C4-2B (cell line): Measurements from ENCODE around the gene CD44.

ENCODE experiments used
- H3K27ac ChIP-seq: fragments of 450-650 bp; 2 replicates; pipeline ENCODE4 v1.5.1; 2017
- ZFX ChIP-seq: fragments of 450-650 bp; IDR thresholded peaks from 2 replicates; pipeline ENCODE4 v1.6.1; 2017
- TF ChIP-seq, protein P1 (sequence below): fragments of 450-650 bp; conservative IDR thresholded peaks from 2 replicates; pipeline ENCODE4 v1.5.1; 2017; ENCODE audit warnings: mild to moderate bottlenecking

CD44 gene

DNA sequence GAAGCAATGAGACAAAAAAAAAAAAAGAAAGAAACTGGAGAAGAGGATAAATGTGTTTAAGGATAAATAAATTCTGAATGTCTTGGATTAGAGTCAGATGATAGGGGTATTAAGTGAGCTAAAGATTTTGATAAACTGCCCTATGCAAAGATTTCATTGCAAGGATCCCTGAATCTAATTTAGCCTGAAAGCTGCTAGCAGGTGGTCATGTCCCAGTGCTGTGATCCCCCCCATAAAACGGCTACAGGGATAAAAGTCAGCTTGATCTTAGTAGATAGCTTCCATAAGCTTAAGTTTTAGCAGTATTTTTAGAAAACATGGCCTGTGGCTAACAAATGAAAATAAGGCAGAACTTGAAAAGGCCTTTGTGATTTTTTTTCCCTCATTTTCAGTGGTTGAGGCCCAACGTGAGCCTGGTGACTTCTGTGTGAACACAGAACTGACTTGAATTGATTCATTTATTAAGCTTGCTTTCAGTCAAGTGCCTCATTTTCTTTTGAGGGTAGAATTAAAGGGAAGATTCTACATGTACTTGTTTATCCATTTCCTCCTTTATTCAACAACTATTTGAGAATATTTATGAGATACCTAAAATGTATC, 44.5 kb downstream of the CD44 start:
- no peak overlapping the region for H3K27ac ChIP-seq

DNA sequence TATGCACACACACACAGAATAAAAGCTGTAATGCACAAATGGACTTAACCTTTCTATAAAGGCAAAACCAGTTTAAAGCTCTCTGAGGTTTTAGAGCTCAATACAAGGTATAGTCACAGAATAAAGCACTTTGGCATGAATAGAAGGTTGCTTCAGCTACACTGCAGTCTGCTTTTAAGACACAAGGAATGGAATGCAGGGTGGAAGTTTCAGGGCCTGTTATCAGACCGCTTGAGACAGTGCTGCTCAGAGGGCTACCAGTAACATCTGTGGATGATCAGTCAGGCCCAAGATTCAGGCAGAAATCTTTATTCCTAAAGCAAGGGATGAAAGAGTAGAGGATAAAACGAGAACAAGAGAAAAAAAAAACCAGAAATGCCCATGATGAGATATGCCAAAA, 46.7 kb downstream of the CD44 start:
- TF ChIP-seq, protein P1, sequence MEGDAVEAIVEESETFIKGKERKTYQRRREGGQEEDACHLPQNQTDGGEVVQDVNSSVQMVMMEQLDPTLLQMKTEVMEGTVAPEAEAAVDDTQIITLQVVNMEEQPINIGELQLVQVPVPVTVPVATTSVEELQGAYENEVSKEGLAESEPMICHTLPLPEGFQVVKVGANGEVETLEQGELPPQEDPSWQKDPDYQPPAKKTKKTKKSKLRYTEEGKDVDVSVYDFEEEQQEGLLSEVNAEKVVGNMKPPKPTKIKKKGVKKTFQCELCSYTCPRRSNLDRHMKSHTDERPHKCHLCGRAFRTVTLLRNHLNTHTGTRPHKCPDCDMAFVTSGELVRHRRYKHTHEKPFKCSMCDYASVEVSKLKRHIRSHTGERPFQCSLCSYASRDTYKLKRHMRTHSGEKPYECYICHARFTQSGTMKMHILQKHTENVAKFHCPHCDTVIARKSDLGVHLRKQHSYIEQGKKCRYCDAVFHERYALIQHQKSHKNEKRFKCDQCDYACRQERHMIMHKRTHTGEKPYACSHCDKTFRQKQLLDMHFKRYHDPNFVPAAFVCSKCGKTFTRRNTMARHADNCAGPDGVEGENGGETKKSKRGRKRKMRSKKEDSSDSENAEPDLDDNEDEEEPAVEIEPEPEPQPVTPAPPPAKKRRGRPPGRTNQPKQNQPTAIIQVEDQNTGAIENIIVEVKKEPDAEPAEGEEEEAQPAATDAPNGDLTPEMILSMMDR: no peak
- no peak for TF ChIP-seq ZFX
- no peak overlapping the region for H3K27ac ChIP-seq

More for the DNA sequence above, 44.5 kb downstream of the CD44 start:
- TF ChIP-seq, protein P1: no peak
- TF ChIP-seq ZFX: no peak

DNA sequence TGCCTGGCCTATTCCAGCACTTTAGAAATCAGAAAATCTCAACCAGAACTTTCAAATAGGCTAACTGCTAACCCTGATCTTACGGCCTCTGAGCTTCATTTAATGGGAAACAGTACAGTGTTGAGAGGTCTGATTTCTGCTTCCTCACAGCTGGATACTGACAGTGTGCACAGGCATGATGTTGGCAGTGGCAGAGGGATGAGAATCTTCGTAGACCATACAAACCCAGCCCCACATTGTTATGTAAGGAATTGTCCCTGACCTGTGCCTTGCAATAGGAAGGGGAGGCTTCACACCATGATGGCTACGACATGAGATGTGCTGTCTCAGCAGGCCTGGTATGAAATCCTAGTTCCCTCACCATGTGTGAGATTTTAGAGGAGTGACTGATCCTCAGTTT, 49.0 kb downstream of the CD44 start:
- no peak overlapping the region for H3K27ac ChIP-seq
- TF ChIP-seq, protein P1: no peak
- no peak for TF ChIP-seq ZFX

DNA sequence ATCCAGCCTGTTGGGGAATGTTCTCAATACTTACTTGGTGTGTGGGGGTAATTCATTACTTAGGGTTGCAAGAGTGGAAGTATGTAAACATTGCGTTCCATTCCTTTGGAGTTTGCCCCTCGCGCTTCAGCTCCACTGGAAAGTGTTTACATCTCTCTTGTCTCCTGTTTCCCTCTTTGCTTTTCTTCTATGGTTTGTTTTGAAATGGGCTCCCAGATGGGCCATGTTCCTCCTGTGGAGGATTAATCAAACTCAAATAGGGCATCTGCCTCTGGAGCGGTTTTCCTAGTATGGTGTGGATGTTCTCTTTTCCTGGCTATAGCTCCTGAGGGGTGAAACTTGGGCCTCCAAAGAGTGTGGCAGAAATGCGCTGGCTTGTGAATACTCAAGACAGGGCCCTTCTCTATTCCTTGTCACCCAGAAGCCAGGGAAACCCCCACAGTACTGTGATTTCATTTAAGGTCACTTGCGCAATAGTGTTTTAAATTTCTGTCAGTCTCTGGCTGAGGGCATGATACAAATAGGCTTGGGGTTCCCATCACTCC, 51.9 kb downstream of the CD44 start:
- H3K27ac ChIP-seq: no peak overlapping the region
- TF ChIP-seq ZFX: no peak
- TF ChIP-seq, protein P1: no peak

DNA sequence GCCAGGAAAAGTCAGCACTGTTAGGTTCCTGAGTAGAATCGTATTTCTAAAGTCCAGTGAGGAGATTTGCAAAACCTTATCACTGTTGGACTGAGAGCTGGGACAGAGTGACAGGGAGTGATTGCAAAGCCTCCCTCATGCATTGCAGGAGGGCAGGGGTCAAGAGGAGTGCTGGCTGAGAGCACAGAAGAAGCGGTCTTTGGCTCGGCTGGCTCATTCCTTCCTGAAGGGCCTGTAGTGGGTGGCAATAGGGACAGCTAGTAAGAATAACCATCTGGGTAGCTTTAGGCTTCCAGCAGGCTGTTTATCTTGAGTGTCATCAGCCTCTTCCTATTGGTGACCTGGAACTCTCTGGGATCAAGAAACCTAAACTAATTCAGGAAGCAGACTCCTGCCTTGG, 53.4 kb downstream of the CD44 start:
- TF ChIP-seq, protein P1: no peak
- TF ChIP-seq ZFX: no peak
- H3K27ac ChIP-seq: no peak overlapping the region

DNA sequence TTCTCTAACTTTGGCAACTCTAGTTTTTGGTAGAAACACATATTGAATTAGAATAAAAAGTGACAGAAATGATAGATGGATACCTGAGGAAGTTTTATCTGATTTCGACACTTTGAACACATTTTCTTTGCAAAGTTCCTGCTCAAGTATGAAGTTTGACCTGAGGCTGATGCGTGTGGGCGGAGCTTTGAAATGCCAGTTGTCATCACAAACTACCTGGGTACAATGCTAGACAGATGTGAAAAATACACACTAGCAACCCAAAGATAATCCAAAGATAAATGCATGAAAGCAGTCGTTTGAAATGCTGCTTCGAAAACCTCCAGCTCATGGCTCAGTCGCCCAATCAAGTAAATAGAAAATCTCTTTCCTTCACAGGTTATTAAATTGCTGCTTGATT, 54.8 kb downstream of the CD44 start:
- no peak overlapping the region for H3K27ac ChIP-seq

DNA sequence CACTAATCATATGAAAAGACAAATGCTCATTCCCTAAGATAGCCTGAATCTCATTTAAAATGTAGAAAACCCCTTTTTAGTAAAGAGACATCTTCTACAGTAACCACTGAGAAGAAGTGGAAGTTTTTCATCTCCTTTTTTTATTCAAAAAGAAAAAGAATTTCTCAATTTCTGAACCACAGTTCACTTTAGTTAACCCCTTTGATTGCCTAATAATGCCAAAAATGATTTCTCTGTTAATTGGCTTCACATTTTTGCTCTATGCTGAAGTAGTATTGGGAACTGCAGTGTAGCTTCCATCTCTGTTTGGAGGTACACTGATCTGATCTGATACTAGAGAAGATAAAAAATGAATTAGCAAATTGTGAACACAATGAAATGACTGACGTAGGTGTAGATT, 58.3 kb downstream of the CD44 start:
- TF ChIP-seq, protein P1: no peak
- TF ChIP-seq ZFX: no peak
- no peak overlapping the region for H3K27ac ChIP-seq

More for the DNA sequence above, 54.8 kb downstream of the CD44 start:
- no peak for TF ChIP-seq ZFX
- TF ChIP-seq, protein P1: no peak
